Cardiac ventricle fibroblast (primary cell): Measurements from ENCODE around the gene ZNF367. TPM values are rescaled to one million over a fixed set of nuclear protein-coding genes. Genes with fewer than 3 reads are reported as not detected.

ENCODE experiments used
- total RNA-seq: library from RNA; depleted of rRNA; stranded (reverse); fragments of >200 nt; gene quantifications from 2 replicates; pipeline ENCODE4 v1.2.3, GENCODE V29; 2015

Gene ZNF367
- 0.50 and 0.59 TPM in 2 replicates for total RNA-seq

GRCh38 chr9:96418083-96418919 is at the start of gene ZNF367:
Gene ZNF367 (minus strand): TSS chr9:96418370. CDS start chr9:96418032, 338 bp downstream.

GRCh38 chr9:96449845-96450612 is 31.9 kb upstream of the ZNF367 start, which contains the start of gene HABP4:
Gene HABP4 (plus strand): TSS chr9:96450169. CDS start chr9:96450280, 111 bp downstream.

GRCh38 chr9:96383165-96383942 is 34.8 kb downstream of the ZNF367 start, which contains the start of gene SLC35D2:
Gene SLC35D2 (minus strand): TSS chr9:96383711. CDS start chr9:96383634, 77 bp downstream.

Other genes with a start within 250 kb of the ZNF367 start
- not detected in 2 replicates for gene HSD17B3, start 116.2 kb downstream of the ZNF367 start, total RNA-seq
- gene SLC35D2, start 34.7 kb downstream of the ZNF367 start, total RNA-seq: 12.1 and 16.9 TPM in 2 replicates
- gene HABP4, start 31.8 kb upstream of the ZNF367 start, total RNA-seq: 9.5 TPM in 2 replicates
- gene CDC14B, start 201.5 kb upstream of the ZNF367 start, total RNA-seq: 8.0 and 8.9 TPM in 2 replicates
- 10.9 and 12.0 TPM in 2 replicates for gene PRXL2C, start 236.9 kb upstream of the ZNF367 start, total RNA-seq